GM18498 (cell line): ENCODE results near the gene IGFBP4.

Experiments used
- ATAC-seq: cut with Tn5 transposase; IDR thresholded peaks from one replicate; pipeline ENCODE4 v1.9.1; 2021; ENCODE audit warnings: mild to moderate bottlenecking, moderate library complexity; ENCODE audit not compliant: unreplicated experiment

The IGFBP4 gene

DNA sequence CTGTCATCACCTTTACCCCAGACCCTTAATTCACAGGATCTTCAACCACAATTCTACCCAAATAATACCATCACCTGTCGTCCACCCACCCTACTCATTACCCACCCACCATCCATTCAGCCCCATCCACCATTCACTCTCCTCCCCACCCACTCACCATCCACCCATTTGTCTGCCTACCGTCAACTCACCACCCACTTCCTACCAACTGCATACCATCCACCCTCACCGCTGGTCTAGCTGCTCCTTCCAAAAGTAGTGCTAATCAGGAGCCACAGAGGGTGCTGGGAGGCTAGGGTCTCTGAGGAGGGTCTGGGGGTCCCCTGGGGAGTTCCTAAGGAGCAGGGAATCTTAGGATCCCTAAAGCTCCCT is 12.0 kb upstream of the IGFBP4 start:
- ATAC-seq: no peak

GRCh38 chr17:40432864-40433528 is 10.3 kb upstream of the IGFBP4 start:
- no peak for ATAC-seq

- no peak for ATAC-seq
Observed at GRCh38 chr17:40433551-40434415, 9.5 kb upstream of the IGFBP4 start.

DNA sequence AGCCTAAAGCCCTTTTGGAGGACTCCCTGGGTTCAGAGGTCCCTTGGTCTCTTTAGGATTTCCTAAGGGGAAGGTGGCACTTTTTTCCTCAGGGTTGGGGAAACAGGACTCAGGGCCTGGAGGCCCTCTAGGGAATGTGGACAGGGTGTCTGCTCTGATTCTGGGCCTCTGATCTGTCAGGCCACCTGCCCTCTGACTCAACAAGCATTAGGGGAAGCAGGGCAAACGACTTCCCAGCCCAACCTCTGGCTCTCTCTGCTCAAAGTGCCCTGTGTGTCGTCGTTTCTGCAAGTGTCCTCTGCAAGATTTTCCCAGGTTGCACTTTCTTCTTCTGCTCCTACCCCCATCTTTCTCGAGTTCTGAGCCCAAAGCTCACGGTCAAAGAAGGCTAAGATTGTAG is 6.6 kb upstream of the IGFBP4 start:
- ATAC-seq: no peak

- ATAC-seq: no peak
Observed at GRCh38 chr17:40437095-40437732, 6.0 kb upstream of the IGFBP4 start.

GRCh38 chr17:40440166-40440565 is 3.1 kb upstream of the IGFBP4 start:
- ATAC-seq: no peak

DNA sequence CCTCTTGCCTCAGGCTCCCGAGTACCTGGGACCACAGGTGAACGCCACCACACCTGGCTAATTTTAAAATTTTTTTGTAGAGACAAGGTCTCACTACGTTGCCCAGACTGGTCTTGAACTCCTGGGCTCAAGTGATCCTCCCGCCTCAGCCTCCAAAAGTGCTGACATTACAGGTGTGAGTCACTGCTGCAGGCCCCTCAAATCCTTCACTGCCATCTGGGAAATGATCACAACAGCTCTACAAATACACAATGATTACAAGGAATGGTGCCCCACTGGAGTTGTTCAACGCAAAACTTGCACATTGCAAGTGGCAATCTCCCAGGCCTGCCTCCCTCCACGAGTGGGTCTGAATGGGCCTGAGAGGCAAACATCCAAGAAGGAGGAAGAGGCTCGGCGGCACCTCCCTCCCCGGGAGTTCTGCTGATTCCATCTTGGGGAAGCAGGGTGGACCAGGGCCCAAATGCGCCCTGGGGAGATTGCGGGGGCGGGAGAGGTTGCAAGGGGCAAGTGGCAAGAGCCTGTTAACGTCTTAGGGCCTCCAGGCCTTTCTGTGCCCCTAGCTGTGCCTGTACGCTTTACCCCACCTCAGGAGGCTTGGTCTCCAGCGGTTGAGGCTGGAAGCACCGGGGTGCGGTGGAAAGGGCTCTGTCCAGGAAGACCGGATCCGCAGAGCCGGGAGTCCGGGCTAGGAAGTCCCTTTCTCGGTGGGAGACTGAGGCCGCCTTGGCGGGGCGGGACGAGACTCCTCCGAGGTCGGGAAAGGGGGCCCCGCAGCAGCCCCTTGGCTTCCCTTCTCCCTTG is 656 bp upstream of the IGFBP4 start:
- no peak for ATAC-seq

DNA sequence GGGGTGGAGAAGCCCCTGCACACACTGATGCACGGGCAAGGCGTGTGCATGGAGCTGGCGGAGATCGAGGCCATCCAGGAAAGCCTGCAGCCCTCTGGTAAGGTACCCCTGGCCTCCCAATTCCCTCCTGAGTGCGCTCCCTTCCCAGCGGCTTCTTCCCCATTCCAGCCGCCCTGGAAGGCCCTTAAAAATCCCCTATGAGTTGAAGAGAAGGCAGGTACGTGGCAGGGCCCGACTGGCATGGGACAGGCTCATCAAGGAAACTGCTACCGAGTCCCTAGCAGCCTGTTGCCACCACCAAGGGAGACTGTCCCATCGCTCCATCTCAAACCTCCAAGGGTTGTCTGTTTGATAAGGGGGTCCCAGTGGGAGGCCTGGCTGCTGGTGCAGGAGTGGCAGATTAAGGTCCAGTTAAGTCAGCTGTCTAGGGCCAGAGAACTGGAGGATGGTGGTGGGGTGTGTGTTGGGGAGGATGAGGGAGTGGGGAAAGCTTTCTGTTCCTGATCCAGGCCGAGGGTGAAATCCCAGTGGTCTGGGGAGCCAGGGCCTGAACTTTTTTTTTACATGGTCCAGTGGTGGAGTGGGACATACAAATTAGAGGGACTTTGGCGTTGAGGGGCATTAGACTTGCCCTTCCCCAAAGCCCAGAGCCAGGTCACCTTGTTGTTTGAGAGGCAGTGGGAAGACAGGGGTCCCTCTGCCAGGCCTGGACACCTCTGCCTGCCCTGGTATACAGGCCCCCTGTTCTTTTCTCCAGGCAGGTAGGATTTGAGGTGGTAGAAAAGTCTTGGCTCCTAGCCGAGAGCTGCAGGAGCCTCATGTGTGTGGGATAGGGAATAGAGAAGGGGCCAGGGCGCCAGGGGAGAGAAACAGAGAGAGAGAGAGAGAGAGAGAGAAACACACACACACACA is 994 bp downstream of the IGFBP4 start:
- ATAC-seq: peak; percentile 19

DNA sequence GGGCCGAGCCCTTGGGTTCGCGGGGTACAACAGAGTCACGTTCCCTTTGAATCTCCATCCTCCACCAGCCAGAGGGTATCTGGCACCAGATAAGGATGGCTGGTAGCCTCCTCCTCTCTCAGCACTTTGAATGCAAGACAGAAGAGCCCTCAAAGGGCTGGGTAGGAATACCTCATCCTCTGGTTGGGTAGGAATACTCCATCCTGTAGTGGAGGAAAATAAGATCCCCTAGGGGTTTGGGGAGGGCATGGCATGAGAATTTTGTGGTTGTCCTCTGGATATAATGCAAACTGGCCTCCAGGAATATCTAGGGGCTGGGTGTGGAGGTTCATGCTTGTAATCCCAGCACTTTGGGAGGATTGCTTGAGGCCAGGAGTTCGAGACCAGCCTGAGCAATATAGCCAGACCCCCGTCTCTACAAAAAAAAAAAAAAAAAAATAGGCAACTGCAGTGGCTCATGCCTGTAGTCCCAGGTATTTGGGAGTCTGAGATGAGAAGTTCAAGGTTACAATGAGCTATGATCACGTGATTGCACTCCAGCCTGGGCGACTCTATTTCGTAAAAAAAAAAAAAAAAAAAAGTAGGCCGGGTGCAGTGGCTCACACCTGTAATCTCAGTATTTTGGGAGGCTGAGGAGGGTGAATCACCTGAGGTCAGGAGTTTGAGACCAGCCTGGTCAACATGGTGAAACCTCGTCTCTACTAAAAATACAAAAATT is 2.7 kb downstream of the IGFBP4 start:
- ATAC-seq: no peak

DNA sequence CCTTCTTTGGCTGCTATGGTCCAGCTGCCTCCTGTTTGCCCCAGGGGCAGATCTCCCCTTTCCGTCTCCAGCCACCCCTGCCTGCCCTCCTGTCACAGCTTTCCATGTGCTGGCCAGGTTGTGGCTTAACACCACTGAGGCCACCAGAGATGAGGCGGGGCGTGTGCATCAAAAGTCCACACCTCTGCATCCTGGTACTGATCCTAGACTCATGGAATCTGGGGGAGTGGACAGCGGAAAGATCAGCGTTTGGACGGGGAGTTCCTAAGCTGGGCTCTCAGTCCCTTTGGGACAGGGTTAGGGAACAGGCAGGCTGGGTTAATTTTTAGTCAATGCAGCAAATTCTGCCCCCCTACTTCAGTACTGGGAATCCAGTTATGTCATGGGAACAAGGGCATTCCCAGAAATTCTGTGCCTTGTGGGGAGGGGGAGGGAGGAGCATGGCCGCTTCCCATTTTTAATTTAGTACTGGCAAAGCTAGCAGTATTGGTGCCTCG is 3.9 kb downstream of the IGFBP4 start:
- no peak for ATAC-seq

GRCh38 chr17:40447806-40448205 is 4.6 kb downstream of the IGFBP4 start:
- no peak for ATAC-seq

DNA sequence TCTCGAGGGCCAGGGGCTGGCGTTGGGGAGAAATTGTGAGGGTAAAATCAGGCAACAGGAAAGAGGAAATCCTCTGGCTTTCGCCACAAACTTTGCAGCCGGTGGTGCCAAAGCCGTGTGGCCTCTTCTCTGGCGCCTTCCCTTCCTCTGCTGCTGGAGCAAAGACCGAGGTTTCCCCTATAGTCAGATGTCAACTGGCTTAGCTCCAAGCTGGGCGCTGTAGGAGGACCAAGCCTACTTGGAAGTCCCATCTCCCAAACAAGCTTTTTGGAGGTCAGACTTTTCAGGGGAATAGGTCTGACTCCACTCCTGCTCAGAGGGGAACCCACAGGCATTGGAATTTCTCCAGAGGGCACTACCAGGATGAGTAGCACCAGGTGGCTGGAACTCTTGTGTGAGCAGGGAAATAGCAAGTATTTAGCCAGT is 5.0 kb downstream of the IGFBP4 start:
- ATAC-seq: no peak

DNA sequence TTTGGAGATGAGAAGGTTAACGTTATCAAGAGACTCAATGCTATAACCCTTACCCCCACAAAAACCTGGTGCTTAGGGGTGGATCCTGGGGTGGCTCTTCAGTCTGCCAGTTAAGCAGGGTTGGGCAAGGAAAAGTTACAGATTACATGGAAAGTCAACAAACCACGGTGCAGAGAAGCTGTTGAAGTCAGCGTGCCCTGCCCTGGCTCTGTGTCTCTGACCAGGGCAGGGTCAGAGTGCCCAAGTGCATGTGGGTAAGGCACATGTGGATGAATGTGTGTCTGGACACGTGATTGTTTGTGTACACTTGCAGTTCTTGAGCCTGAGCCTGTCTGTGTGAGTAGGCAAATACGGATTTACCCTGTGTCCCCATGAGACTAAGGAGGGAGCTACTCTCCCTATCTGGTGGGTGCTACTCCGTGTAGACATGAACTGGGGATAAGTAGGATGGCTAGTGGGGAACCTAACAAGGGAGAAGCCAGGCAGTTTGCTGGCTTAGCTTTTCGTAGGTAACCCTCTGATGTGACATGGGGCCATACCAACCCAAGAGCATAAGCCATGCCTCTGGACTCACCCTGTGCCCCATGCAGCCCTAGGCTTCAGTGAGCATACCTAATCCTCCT is 5.5 kb downstream of the IGFBP4 start:
- ATAC-seq: no peak

- no peak for ATAC-seq
Observed at GRCh38 chr17:40450175-40450574, 6.9 kb downstream of the IGFBP4 start.

GRCh38 chr17:40451420-40451819 is 8.2 kb downstream of the IGFBP4 start:
- no peak for ATAC-seq

- no peak for ATAC-seq
Observed at GRCh38 chr17:40452216-40452787, 9.1 kb downstream of the IGFBP4 start.

DNA sequence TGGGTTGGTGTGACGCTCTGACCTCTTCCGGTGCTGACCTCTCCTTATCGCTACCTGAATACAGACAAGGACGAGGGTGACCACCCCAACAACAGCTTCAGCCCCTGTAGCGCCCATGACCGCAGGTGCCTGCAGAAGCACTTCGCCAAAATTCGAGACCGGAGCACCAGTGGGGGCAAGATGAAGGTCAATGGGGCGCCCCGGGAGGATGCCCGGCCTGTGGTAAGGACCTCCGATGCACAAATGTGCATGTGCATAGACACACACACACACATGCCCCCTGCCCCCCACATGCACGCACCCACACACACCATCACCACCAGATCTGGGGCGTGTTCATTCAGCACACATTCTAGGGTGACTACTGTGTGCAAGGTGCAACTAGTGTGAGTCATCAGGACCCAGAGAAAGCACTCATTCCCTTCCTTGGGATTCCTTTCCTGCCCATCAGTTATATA is 9.7 kb downstream of the IGFBP4 start:
- no peak for ATAC-seq

DNA sequence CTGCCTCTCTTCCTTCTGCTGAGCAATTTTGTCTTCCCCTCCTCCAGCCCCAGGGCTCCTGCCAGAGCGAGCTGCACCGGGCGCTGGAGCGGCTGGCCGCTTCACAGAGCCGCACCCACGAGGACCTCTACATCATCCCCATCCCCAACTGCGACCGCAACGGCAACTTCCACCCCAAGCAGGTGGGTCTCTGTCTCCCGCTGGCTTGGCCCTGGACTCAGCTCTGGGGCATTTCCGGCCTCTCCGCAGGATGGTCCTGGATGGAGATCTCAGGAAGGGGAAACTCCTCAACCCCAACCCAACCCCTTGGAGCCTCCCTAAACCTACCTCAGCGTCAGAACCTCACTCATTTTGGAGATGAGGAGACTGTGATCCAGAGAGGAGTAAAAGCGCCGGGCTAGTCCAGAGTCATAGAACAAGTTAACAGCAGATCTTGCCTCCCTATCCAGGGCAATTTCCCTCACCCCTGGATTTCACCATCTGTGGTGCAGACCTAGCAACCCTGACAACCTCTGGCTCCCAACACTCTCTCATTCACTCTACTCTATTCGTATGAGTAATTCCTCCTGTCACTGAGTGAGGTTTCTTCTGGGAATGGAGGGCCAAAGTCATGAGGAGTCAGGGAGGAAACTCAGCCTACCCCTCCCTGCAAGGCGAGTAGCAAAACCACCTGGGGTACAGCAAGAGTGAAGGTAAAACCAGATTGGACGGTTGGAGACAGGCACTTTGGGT is 10.8 kb downstream of the IGFBP4 start:
- no peak for ATAC-seq
